ENCODE data around the gene ZDHHC11.
"Not testable (repeated sequence)": the region's sequence is repeated elsewhere in the genome, so short reads cannot be mapped to it uniquely, and the experiment has no call there.

ZDHHC11 gene

GRCh38 chr5:773517-774264 is 77.1 kb downstream of the ZDHHC11 start:
- no peaks in the 10 kb centered on the region for H3K36me3 ChIP-seq (ENCODE audit: control insufficient read depth, insufficient read depth, low read length)
- H3K9me3 ChIP-seq (ENCODE audit: control insufficient read depth, low read length) = no peaks in the 10 kb centered on the region
- no peak overlapping the region for H3K4me3 ChIP-seq (ENCODE audit: insufficient read depth, low read depth, low read length, poor library complexity, severe bottlenecking)
- no peak for DNase-seq
- no peaks in the 10 kb centered on the region for H3K27me3 ChIP-seq (replicated peaks; ENCODE audit: control insufficient read depth, insufficient read depth, low read length, poor library complexity, severe bottlenecking)
- no peak overlapping the region for H3K27ac ChIP-seq (ENCODE audit: insufficient read depth, low read length, poor library complexity, severe bottlenecking)
- no peaks in the 10 kb centered on the region for H3K4me1 ChIP-seq (ENCODE audit: control insufficient read depth, insufficient read depth, low read length, poor library complexity, severe bottlenecking)

- H3K36me3 ChIP-seq (ENCODE audit: control insufficient read depth, insufficient read depth, low read length); H3K4me3 ChIP-seq (ENCODE audit: insufficient read depth, low read depth, low read length, poor library complexity, severe bottlenecking); DNase-seq; H3K27me3 ChIP-seq (replicated peaks; ENCODE audit: control insufficient read depth, insufficient read depth, low read length, poor library complexity, severe bottlenecking); H3K27ac ChIP-seq (ENCODE audit: insufficient read depth, low read length, poor library complexity, severe bottlenecking); H3K4me1 ChIP-seq (ENCODE audit: control insufficient read depth, insufficient read depth, low read length, poor library complexity, severe bottlenecking); H3K9me3 ChIP-seq (ENCODE audit: control insufficient read depth, low read length): not testable (repeated sequence)
Measured at GRCh38 chr5:772931-773330, 77.9 kb downstream of the ZDHHC11 start.

GRCh38 chr5:772547-772890 is 78.3 kb downstream of the ZDHHC11 start:
- H3K36me3 ChIP-seq (ENCODE audit: control insufficient read depth, insufficient read depth, low read length) = not testable (repeated sequence)

GRCh38 chr5:771841-772546 is 78.8 kb downstream of the ZDHHC11 start:
- H3K27ac ChIP-seq (ENCODE audit: insufficient read depth, low read length, poor library complexity, severe bottlenecking); DNase-seq; H3K4me1 ChIP-seq (ENCODE audit: control insufficient read depth, insufficient read depth, low read length, poor library complexity, severe bottlenecking); H3K27me3 ChIP-seq (replicated peaks; ENCODE audit: control insufficient read depth, insufficient read depth, low read length, poor library complexity, severe bottlenecking); H3K4me3 ChIP-seq (ENCODE audit: insufficient read depth, low read depth, low read length, poor library complexity, severe bottlenecking); H3K36me3 ChIP-seq (ENCODE audit: control insufficient read depth, insufficient read depth, low read length); H3K9me3 ChIP-seq (ENCODE audit: control insufficient read depth, low read length): not testable (repeated sequence)

More at GRCh38 chr5:772547-772890, 78.3 kb downstream of the ZDHHC11 start:
- H3K9me3 ChIP-seq (ENCODE audit: control insufficient read depth, low read length); H3K4me3 ChIP-seq (ENCODE audit: insufficient read depth, low read depth, low read length, poor library complexity, severe bottlenecking); H3K27ac ChIP-seq (ENCODE audit: insufficient read depth, low read length, poor library complexity, severe bottlenecking); DNase-seq; H3K4me1 ChIP-seq (ENCODE audit: control insufficient read depth, insufficient read depth, low read length, poor library complexity, severe bottlenecking); H3K27me3 ChIP-seq (replicated peaks; ENCODE audit: control insufficient read depth, insufficient read depth, low read length, poor library complexity, severe bottlenecking): not testable (repeated sequence)

- not testable (repeated sequence) for H3K9me3 ChIP-seq (ENCODE audit: control insufficient read depth, low read length); H3K27ac ChIP-seq (ENCODE audit: insufficient read depth, low read length, poor library complexity, severe bottlenecking); DNase-seq; H3K4me3 ChIP-seq (ENCODE audit: insufficient read depth, low read depth, low read length, poor library complexity, severe bottlenecking); H3K36me3 ChIP-seq (ENCODE audit: control insufficient read depth, insufficient read depth, low read length); H3K4me1 ChIP-seq (ENCODE audit: control insufficient read depth, insufficient read depth, low read length, poor library complexity, severe bottlenecking); H3K27me3 ChIP-seq (replicated peaks; ENCODE audit: control insufficient read depth, insufficient read depth, low read length, poor library complexity, severe bottlenecking)
Measured at GRCh38 chr5:771087-771781, 79.6 kb downstream of the ZDHHC11 start.

GRCh38 chr5:770585-770984 is 80.2 kb downstream of the ZDHHC11 start:
- H3K4me3 ChIP-seq (ENCODE audit: insufficient read depth, low read depth, low read length, poor library complexity, severe bottlenecking); H3K27ac ChIP-seq (ENCODE audit: insufficient read depth, low read length, poor library complexity, severe bottlenecking); H3K27me3 ChIP-seq (replicated peaks; ENCODE audit: control insufficient read depth, insufficient read depth, low read length, poor library complexity, severe bottlenecking); H3K9me3 ChIP-seq (ENCODE audit: control insufficient read depth, low read length); DNase-seq; H3K4me1 ChIP-seq (ENCODE audit: control insufficient read depth, insufficient read depth, low read length, poor library complexity, severe bottlenecking); H3K36me3 ChIP-seq (ENCODE audit: control insufficient read depth, insufficient read depth, low read length): not testable (repeated sequence)

GRCh38 chr5:769485-770145 is 81.2 kb downstream of the ZDHHC11 start:
- DNase-seq; H3K27ac ChIP-seq (ENCODE audit: insufficient read depth, low read length, poor library complexity, severe bottlenecking): not testable (repeated sequence)

GRCh38 chr5:766666-767431 is 83.9 kb downstream of the ZDHHC11 start:
- DNase-seq = no peak
- H3K36me3 ChIP-seq (ENCODE audit: control insufficient read depth, insufficient read depth, low read length) = no peaks in the 10 kb centered on the region
- H3K27me3 ChIP-seq (replicated peaks; ENCODE audit: control insufficient read depth, insufficient read depth, low read length, poor library complexity, severe bottlenecking) = no peaks in the 10 kb centered on the region
- H3K4me3 ChIP-seq (ENCODE audit: insufficient read depth, low read depth, low read length, poor library complexity, severe bottlenecking) = no peak overlapping the region
- H3K27ac ChIP-seq (ENCODE audit: insufficient read depth, low read length, poor library complexity, severe bottlenecking) = no peak overlapping the region
- H3K9me3 ChIP-seq (ENCODE audit: control insufficient read depth, low read length) = no peaks in the 10 kb centered on the region
- H3K4me1 ChIP-seq (ENCODE audit: control insufficient read depth, insufficient read depth, low read length, poor library complexity, severe bottlenecking) = no peaks in the 10 kb centered on the region

More at GRCh38 chr5:769485-770145, 81.2 kb downstream of the ZDHHC11 start:
- H3K9me3 ChIP-seq (ENCODE audit: control insufficient read depth, low read length); H3K4me1 ChIP-seq (ENCODE audit: control insufficient read depth, insufficient read depth, low read length, poor library complexity, severe bottlenecking); H3K36me3 ChIP-seq (ENCODE audit: control insufficient read depth, insufficient read depth, low read length); H3K4me3 ChIP-seq (ENCODE audit: insufficient read depth, low read depth, low read length, poor library complexity, severe bottlenecking); H3K27me3 ChIP-seq (replicated peaks; ENCODE audit: control insufficient read depth, insufficient read depth, low read length, poor library complexity, severe bottlenecking): not testable (repeated sequence)

- DNase-seq = no peak
- Histone ChIP-seq H3K4me3 (ENCODE audit: insufficient read depth, low read depth, low read length, poor library complexity, severe bottlenecking) (no peak overlapping the region), H3K9me3 (ENCODE audit: control insufficient read depth, low read length) (no peaks in the 10 kb centered on the region), H3K27ac (ENCODE audit: insufficient read depth, low read length, poor library complexity, severe bottlenecking) (no peak overlapping the region), H3K27me3 (replicated peaks; ENCODE audit: control insufficient read depth, insufficient read depth, low read length, poor library complexity, severe bottlenecking) (no peaks in the 10 kb centered on the region), H3K36me3 (ENCODE audit: control insufficient read depth, insufficient read depth, low read length) (no peaks in the 10 kb centered on the region), H3K4me1 (ENCODE audit: control insufficient read depth, insufficient read depth, low read length, poor library complexity, severe bottlenecking) (no peaks in the 10 kb centered on the region)
Measured at GRCh38 chr5:765948-766631, 84.7 kb downstream of the ZDHHC11 start.
